Keratinocyte (primary cell): Measurements from ENCODE around the gene HPSE2.

Experiments used
- EZH2 ChIP-seq: IDR thresholded peaks from one replicate; pipeline ENCODE4 v1.6.1; 2012; ENCODE audit warnings: inconsistent platforms, mild to moderate bottlenecking, low read length, moderate library complexity
- TF ChIP-seq, protein P1 (sequence below), 3 experiments: IDR thresholded peaks in 1 of 3; conservative IDR thresholded peaks in 1 of 3; optimal IDR thresholded peaks in 1 of 3; 2 replicates in 2 of 3; 3 replicates in 1 of 3; pipeline versions ENCODE3 to v1.5.1; 2011; ENCODE audit warnings: low read length in 3 of 3, mild to moderate bottlenecking in 3 of 3, moderate library complexity in 2 of 3, control low read depth in 1 of 3, inconsistent platforms in 1 of 3; ENCODE audit not compliant: insufficient read depth in 2 of 3; ENCODE audit errors: extremely low read depth in 1 of 3

DNA sequence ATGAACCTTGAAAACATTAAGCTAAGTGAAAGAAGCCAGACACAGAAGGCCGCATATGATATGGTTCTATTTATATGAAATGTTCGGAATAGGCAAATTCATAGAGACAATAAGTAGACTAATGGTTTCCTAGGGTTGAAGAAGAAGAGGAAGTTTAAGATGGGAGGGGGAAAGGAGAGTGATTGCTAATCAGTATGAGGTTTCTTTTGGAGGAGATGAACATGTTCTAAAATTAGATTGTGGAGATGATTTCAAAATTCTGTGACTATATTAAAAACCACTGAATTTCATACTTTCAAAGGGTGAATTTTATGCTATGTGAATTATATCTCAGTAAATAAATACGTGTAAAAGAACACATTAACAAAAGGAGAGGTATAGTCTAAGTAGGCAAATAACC, 612.5 kb downstream of the HPSE2 start:
- TF ChIP-seq, protein P1, sequence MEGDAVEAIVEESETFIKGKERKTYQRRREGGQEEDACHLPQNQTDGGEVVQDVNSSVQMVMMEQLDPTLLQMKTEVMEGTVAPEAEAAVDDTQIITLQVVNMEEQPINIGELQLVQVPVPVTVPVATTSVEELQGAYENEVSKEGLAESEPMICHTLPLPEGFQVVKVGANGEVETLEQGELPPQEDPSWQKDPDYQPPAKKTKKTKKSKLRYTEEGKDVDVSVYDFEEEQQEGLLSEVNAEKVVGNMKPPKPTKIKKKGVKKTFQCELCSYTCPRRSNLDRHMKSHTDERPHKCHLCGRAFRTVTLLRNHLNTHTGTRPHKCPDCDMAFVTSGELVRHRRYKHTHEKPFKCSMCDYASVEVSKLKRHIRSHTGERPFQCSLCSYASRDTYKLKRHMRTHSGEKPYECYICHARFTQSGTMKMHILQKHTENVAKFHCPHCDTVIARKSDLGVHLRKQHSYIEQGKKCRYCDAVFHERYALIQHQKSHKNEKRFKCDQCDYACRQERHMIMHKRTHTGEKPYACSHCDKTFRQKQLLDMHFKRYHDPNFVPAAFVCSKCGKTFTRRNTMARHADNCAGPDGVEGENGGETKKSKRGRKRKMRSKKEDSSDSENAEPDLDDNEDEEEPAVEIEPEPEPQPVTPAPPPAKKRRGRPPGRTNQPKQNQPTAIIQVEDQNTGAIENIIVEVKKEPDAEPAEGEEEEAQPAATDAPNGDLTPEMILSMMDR (optimal IDR thresholded peaks at IDR 0.05 in 1 of 3, IDR thresholded peaks at IDR 0.05 in 1 of 3, conservative IDR thresholded peaks at IDR 0.05 in 1 of 3; ENCODE audit: extremely low read depth in 1 of 3, insufficient read depth in 2 of 3, low read length in 3 of 3) = no peak
- TF ChIP-seq EZH2 = no peak
